ENCODE results near the gene MT2A.

GRCh38 chr16:56610017-56610608 is 1.7 kb downstream of the MT2A start:
- TF ChIP-seq EZH2 (IDR thresholded peaks at IDR 0.05; ENCODE audit: insufficient read depth, low read length) (no peak), CTCF (IDR thresholded peaks at IDR 0.05; ENCODE audit: insufficient read depth, low read depth, low read length) (no peak)

Measured in astrocyte (in vitro differentiated cells and primary cell).